ENCODE results near the gene GPRASP3. TPM values are rescaled to one million over a fixed set of nuclear protein-coding genes. Genes with fewer than 3 reads are reported as not detected.

Gene GPRASP3
- 1.6 and 2.4 TPM in 2 replicates for total RNA-seq

GRCh38 chrX:102720237-102721168 is at the start of gene GPRASP3:
GPRASP3 (plus strand) TSS chrX:102720743; CDS start chrX:102748996, 28,253 bp downstream.

GRCh38 chrX:102712216-102712966 is 8.2 kb upstream of the GPRASP3 start, which contains the start of gene GPRASP2:
GPRASP2 (plus strand) TSS chrX:102712448; CDS start chrX:102714870, 2,422 bp downstream.

Other genes with a start within 250 kb of the GPRASP3 start
- not detected in 2 replicates for gene TCP11X2, start 248.9 kb upstream of the GPRASP3 start, total RNA-seq
- gene TMSB15A, start 204.0 kb upstream of the GPRASP3 start, total RNA-seq = 56.0 and 64.7 TPM in 2 replicates
- 11.6 and 14.5 TPM in 2 replicates for gene ARMCX5, start 121.2 kb upstream of the GPRASP3 start, total RNA-seq
- gene GPRASP1, start 69.3 kb upstream of the GPRASP3 start, total RNA-seq = 0.74 and 1.0 TPM in 2 replicates
- gene GPRASP2, start 8.3 kb upstream of the GPRASP3 start, total RNA-seq = 9.8 and 10.6 TPM in 2 replicates
- gene RAB40AL, start 216.5 kb downstream of the GPRASP3 start, total RNA-seq = not detected in 2 replicates

All from bronchus fibroblast of lung (primary cell).